Stimulated activated CD4-positive, alpha-beta T cell treated with anti-CD3 and anti-CD28 coated beads, Interleukin-1b, Interleukin-23, amount 100 ng/mL, for 4 hours (primary cell): Measurements from ENCODE around the gene TSHZ3.

Experiments
- DNase-seq, 2 donors: peaks; one replicate each; pipeline ENCODE4 v3.0.0-alpha.2; 2020; ENCODE audit warnings: low read depth in 2 of 2

The TSHZ3 gene

DNA sequence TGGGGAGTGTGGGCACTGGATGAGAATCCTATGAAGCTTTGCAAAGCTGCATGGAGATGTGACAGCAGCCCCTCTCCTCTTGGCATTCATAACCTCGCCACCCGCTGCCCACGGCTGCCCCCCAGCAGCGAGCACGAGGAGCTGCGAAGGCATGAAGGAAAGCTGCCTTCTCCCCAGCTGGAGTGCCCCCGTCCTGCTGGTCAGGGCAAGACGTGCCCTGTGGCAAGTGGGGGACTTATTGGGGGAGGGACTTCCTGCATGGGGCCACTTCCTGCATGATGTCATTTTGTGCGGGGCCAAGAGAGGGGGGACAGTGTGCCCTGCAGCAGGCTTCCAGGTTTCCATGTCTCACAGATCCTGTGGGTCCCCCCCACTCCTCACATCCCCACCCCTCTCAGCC lies 85.9 kb downstream of the TSHZ3 start:
- no peak for DNase-seq

- DNase-seq, result no peak
Measured at GRCh38 chr19:31262725-31263191, 86.5 kb downstream of the TSHZ3 start.

DNA sequence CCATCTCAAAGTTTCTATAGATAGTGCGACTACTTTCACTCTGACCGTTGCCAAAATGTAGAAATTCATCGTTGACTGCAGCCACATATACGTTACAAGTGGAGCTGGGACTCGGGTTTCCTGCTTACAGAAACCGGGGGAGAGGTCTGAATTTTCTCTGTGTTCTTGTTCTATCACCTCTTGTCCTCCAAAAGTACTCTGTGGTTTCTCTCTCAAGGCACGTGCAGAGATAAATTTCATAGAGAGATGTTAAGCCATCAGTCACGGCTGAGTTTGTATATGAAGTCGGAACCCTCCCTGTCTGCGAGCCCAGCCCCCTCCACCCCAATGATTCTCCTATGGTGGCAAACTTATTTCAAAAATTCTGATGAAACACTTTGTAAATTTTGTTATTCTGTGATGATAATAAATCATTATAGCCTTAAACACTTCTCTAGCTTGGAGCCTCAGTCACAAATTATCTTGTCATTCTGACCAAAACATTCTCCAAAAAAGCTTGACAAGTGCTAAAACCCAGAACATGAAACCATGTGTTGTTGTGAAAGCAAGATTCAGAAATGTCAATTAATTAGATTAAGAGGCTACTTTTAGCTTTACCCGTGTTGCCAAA lies 87.5 kb downstream of the TSHZ3 start:
- DNase-seq, result no peak

DNA sequence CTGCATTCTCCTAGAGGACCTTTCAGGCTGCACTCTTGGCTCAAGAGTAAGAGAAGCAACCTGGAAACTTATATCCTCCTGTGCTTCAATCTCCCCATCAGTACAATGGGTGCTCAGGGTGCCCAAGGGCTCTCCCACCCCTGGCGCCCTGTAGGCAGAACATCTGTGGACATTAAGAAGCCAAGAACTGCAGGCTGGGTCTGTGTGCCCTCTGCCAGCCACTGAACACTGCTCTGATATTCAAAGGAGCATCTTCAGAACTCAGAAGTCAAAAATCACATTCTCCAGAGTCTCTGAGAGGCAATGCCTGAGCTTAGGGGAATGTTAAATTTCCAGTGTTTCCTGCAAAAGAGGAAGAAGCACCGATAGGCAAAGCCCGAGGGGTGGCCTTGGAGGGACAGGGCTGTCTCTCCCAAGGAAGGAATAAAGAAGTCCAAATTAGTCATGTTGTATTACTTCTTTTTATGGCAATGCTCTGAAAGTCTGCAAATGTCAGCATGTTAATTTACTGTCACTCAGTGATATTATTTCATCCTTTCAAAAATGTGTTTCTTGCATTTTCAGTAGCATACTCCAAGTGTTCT lies 88.1 kb downstream of the TSHZ3 start:
- DNase-seq, result no peak

- no peak for DNase-seq
Measured at GRCh38 chr19:31260171-31260933, 88.9 kb downstream of the TSHZ3 start.

GRCh38 chr19:31258211-31259052 lies 90.8 kb downstream of the TSHZ3 start:
- no peak for DNase-seq

- DNase-seq, result no peak
Measured at GRCh38 chr19:31257426-31258130, 91.7 kb downstream of the TSHZ3 start.

GRCh38 chr19:31257025-31257424 lies 92.2 kb downstream of the TSHZ3 start:
- DNase-seq, result no peak

- no peak for DNase-seq
Measured at GRCh38 chr19:31256593-31256960, 92.7 kb downstream of the TSHZ3 start.

DNA sequence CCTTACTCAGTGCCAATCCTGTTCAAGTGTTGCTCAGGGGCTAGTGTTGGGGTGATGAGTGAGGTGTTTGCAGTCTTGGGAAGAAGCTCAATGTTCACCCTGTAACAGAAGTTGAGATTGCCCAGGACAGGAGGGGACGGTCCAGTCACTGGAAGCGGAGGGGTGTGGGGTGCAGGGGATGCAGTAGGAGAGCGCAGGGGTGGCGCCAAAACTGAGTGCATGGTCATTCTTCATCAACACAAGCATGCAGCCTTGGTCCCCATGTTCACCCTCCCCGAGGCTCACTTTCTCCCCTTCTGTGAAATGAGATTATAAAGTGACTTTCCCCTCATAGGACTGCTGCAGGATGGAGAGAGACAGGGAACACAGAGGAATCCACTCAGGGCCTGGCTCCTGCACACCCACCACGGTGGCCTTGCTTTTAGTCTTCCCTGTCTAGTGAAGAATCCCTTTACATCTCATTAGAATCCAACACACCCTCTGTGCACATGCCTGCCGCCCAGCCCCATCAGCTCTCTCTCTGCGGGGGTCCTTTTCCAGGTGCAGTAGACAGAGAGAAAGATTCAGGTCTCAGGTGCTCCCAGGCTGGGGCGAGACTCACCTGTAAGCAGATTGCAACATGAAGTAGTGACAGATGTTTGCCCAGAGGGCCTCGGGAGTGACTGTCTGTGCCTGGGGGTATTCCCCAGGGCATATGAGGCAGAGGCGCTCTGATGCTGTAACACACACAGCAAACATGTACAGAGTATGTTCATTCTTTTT lies 93.2 kb downstream of the TSHZ3 start:
- no peak for DNase-seq

GRCh38 chr19:31255174-31255799 lies 93.9 kb downstream of the TSHZ3 start:
- no peak for DNase-seq

GRCh38 chr19:31254611-31255010 lies 94.6 kb downstream of the TSHZ3 start:
- no peak for DNase-seq

- no peak for DNase-seq
Measured at GRCh38 chr19:31254180-31254551, 95.1 kb downstream of the TSHZ3 start.

DNA sequence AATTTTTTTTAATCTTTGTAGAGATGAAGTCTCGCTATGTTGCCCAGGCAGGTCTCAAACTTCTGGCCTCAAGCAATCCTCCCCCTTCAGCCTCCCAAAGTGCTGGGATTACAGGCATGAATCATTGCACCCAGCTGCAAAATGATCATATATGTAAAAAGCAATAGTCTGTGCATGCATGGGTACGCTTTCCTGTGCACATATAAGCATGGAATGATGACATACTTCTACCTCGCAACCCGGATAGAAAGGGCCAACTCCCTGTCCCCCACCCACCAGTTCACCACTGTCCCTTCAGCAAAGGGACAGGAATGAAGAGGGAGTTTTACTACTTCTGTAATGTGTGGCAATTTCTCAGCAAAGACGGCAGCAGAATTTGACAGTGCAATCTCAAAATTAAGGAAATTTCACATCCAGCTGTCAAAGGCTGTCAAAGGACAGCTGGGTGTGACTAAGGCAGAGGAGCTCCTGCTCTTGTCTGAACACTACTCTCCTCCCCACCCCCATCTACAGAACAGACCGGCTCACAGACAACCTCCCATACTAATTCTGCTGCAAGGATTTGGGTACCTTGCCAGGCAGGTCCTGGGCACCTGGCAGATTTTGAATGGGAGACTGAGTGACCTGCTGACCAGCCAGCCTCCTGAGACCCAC lies 95.6 kb downstream of the TSHZ3 start:
- DNase-seq, result no peak

DNA sequence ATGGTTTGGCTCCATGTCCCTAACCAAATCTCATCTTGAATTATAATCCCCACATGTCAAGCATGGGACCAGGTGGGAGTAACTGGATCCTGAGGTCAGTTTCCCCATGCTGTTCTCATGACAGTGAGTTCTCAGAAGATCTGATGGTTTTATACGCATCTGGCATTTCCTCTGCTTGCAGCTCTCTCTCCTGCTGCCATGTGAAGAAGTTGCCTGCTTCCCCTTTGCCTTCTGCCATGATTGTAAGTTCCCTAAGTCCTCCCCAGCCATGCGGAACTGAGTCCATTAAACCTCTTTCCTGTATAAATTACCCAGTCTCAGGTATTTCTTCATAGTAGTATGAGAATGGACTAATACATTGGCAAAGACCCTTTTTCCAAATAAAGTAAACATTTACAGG lies 96.8 kb downstream of the TSHZ3 start:
- no peak for DNase-seq

DNA sequence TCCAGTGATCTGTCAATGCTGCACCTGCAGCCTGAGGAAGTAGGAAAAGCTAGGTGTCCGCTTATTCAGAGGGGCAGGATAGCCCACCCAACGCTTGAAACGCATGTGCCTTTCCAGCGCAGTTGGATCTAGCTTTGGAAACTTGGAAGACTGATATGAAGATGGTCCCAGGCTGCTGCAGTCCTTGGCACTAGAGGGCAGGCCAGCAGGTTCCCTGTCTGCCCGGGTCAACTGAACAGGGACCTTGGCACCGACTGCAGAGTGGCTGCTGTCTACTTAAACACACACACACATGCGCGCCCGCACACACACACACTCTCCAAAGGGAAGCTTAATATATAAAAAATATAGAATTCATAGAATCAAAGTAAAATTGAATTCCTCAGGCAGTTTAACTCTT lies 100.0 kb downstream of the TSHZ3 start:
- no peak for DNase-seq

GRCh38 chr19:31235806-31236205 lies 113.4 kb downstream of the TSHZ3 start:
- no peak for DNase-seq

- no peak for DNase-seq
Measured at GRCh38 chr19:31233295-31233800, 115.9 kb downstream of the TSHZ3 start.

- DNase-seq, result no peak
Measured at GRCh38 chr19:31232871-31233270, 116.4 kb downstream of the TSHZ3 start.

DNA sequence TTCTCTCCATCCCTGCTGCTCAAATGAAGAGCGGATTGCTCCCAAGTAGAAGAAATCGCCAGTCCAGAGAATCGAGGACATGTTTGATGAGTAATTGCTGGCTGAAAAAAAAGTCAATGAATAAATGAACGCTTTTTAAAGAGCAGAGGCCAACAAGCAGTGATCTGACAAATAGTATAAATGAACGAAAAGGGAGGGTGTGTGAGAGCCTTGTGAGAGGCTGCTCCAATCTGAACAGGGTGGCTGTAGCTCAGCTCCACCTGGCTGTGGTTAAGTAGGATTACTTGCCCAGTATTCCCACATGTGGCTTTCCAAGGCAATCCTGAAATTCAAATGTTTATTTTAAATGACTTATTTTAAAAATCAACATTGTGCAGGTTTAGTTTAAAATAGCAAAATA lies 117.1 kb downstream of the TSHZ3 start:
- DNase-seq, result no peak
